ENCODE data around the gene AFDN.

AFDN gene, protein sequence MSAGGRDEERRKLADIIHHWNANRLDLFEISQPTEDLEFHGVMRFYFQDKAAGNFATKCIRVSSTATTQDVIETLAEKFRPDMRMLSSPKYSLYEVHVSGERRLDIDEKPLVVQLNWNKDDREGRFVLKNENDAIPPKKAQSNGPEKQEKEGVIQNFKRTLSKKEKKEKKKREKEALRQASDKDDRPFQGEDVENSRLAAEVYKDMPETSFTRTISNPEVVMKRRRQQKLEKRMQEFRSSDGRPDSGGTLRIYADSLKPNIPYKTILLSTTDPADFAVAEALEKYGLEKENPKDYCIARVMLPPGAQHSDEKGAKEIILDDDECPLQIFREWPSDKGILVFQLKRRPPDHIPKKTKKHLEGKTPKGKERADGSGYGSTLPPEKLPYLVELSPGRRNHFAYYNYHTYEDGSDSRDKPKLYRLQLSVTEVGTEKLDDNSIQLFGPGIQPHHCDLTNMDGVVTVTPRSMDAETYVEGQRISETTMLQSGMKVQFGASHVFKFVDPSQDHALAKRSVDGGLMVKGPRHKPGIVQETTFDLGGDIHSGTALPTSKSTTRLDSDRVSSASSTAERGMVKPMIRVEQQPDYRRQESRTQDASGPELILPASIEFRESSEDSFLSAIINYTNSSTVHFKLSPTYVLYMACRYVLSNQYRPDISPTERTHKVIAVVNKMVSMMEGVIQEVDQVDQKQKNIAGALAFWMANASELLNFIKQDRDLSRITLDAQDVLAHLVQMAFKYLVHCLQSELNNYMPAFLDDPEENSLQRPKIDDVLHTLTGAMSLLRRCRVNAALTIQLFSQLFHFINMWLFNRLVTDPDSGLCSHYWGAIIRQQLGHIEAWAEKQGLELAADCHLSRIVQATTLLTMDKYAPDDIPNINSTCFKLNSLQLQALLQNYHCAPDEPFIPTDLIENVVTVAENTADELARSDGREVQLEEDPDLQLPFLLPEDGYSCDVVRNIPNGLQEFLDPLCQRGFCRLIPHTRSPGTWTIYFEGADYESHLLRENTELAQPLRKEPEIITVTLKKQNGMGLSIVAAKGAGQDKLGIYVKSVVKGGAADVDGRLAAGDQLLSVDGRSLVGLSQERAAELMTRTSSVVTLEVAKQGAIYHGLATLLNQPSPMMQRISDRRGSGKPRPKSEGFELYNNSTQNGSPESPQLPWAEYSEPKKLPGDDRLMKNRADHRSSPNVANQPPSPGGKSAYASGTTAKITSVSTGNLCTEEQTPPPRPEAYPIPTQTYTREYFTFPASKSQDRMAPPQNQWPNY (N-terminal part only)

GRCh38 chr6:167826896-167827582, at the start of gene AFDN:
AFDN (plus strand) TSS chr6:167826911; CDS start chr6:167827133, 222 bp downstream.
- Histone ChIP-seq H3K9me3 (ENCODE audit: control insufficient read depth in 1 of 2, low read length in 2 of 2) (no peaks in the 10 kb centered on the region), H3K36me3 (ENCODE audit: control insufficient read depth in 1 of 2, insufficient read depth in 2 of 2, low read length in 2 of 2) (no peaks in the 10 kb centered on the region), H3K27ac (ENCODE audit: low read length) (peak within 1 kb of the TSS; percentile 71), H3K4me1 (ENCODE audit: control insufficient read depth in 1 of 2, insufficient read depth in 2 of 2, low read length in 2 of 2) (peaks cover 0 to 29% of the 10 kb centered on the region in 2 donors), H3K27me3 (ENCODE audit: low read depth, low read length) (peaks cover 4% of the 10 kb centered on the region), H3K4me3 (ENCODE audit: low read depth in 1 of 2, low read length in 2 of 2) (peak within 1 kb of the TSS; percentile 70 to 78)

DNA sequence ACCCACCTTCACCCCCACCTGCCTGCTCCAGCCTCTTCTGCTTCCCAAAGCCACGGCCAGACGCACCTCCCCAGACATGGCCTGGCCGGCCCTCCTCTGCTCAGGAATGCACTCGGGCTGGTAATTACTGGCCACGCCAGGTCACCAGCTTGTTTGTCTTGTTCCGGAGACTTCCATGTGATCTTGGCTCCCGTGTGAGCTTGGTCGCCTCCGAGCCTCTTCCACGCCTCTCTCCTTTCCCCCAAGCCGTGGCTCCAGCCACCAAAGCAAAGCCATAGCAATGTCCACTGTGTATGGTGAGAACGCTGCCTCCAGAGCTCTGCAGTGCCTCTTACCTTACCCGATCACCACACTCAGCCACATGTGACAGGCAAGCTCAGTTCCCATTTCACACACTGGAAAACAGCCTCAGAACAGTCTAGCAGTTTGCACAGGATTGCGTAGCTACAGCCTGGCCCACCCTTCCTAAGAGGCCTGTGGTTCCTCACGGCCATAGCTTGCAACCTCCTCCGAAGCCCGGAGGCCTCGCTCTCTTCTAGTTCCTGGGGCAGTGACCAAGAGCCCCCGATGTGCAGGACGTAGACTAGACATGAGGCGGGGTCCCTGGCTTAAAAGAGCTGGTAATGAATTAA, 48.1 kb upstream of the AFDN start:
- H3K36me3 ChIP-seq (ENCODE audit: control insufficient read depth in 1 of 2, insufficient read depth in 2 of 2, low read length in 2 of 2) = no peaks in the 10 kb centered on the region
- no peaks in the 10 kb centered on the region for H3K27me3 ChIP-seq (ENCODE audit: low read depth, low read length)
- no peak overlapping the region for H3K4me3 ChIP-seq (ENCODE audit: low read depth in 1 of 2, low read length in 2 of 2)
- no peaks in the 10 kb centered on the region for H3K4me1 ChIP-seq (ENCODE audit: control insufficient read depth in 1 of 2, insufficient read depth in 2 of 2, low read length in 2 of 2)
- no peak overlapping the region for H3K27ac ChIP-seq (ENCODE audit: low read length)
- H3K9me3 ChIP-seq (ENCODE audit: control insufficient read depth in 1 of 2, low read length in 2 of 2) = no peaks in the 10 kb centered on the region

GRCh38 chr6:167779129-167779992, 47.4 kb upstream of the AFDN start:
- no peaks in the 10 kb centered on the region for H3K4me1 ChIP-seq (ENCODE audit: control insufficient read depth in 1 of 2, insufficient read depth in 2 of 2, low read length in 2 of 2)
- H3K4me3 ChIP-seq (ENCODE audit: low read depth in 1 of 2, low read length in 2 of 2) = no peak overlapping the region
- H3K36me3 ChIP-seq (ENCODE audit: control insufficient read depth in 1 of 2, insufficient read depth in 2 of 2, low read length in 2 of 2) = no peaks in the 10 kb centered on the region
- no peak overlapping the region for H3K27ac ChIP-seq (ENCODE audit: low read length)
- H3K9me3 ChIP-seq (ENCODE audit: control insufficient read depth in 1 of 2, low read length in 2 of 2) = no peaks in the 10 kb centered on the region
- H3K27me3 ChIP-seq (ENCODE audit: low read depth, low read length) = no peaks in the 10 kb centered on the region

DNA sequence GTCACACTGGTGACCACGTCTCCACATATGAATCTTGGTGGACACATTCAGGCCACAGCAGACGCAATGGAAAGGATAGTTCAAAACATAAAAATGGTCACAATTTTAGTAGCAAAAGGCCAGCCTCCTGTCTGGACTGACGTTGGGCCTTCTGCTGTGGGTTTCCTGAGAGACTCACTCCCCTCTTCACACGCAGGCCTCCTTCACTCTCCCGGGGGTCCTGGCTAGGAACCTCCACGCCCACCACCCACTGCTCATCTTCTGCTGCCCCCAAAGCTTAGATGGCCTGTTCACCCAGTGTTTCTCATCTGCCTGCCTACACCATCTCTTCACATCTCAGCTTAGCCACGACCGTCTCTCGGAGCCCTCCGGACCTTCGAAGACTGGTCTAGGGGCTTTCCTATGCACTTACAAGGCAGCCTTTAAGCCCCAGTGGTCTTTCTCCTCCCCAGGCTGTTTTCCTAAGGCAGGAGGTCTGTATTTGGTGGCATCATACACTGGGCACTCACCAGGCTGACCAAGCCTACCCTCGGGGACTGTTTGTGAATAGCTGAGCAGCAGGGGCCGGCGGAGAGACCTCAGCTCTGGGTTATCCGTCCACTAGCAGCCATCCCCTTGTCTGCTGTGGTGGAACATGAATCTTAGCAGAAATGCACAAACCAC, 46.6 kb upstream of the AFDN start:
- no peak overlapping the region for H3K27ac ChIP-seq (ENCODE audit: low read length)
- no peak overlapping the region for H3K4me3 ChIP-seq (ENCODE audit: low read depth in 1 of 2, low read length in 2 of 2)
- no peaks in the 10 kb centered on the region for H3K27me3 ChIP-seq (ENCODE audit: low read depth, low read length)
- H3K4me1 ChIP-seq (ENCODE audit: control insufficient read depth in 1 of 2, insufficient read depth in 2 of 2, low read length in 2 of 2) = no peaks in the 10 kb centered on the region
- H3K9me3 ChIP-seq (ENCODE audit: control insufficient read depth in 1 of 2, low read length in 2 of 2) = no peaks in the 10 kb centered on the region
- H3K36me3 ChIP-seq (ENCODE audit: control insufficient read depth in 1 of 2, insufficient read depth in 2 of 2, low read length in 2 of 2) = no peaks in the 10 kb centered on the region

GRCh38 chr6:167781066-167781767, 45.5 kb upstream of the AFDN start:
- Histone ChIP-seq H3K27me3 (ENCODE audit: low read depth, low read length) (no peaks in the 10 kb centered on the region), H3K9me3 (ENCODE audit: control insufficient read depth in 1 of 2, low read length in 2 of 2) (no peaks in the 10 kb centered on the region), H3K4me3 (ENCODE audit: low read depth in 1 of 2, low read length in 2 of 2) (no peak overlapping the region), H3K27ac (ENCODE audit: low read length) (no peak overlapping the region), H3K4me1 (ENCODE audit: control insufficient read depth in 1 of 2, insufficient read depth in 2 of 2, low read length in 2 of 2) (no peaks in the 10 kb centered on the region), H3K36me3 (ENCODE audit: control insufficient read depth in 1 of 2, insufficient read depth in 2 of 2, low read length in 2 of 2) (no peaks in the 10 kb centered on the region)

GRCh38 chr6:167781868-167782267, 44.8 kb upstream of the AFDN start:
- no peak overlapping the region for H3K27ac ChIP-seq (ENCODE audit: low read length)
- no peak overlapping the region for H3K4me3 ChIP-seq (ENCODE audit: low read depth in 1 of 2, low read length in 2 of 2)
- no peaks in the 10 kb centered on the region for H3K36me3 ChIP-seq (ENCODE audit: control insufficient read depth in 1 of 2, insufficient read depth in 2 of 2, low read length in 2 of 2)
- H3K9me3 ChIP-seq (ENCODE audit: control insufficient read depth in 1 of 2, low read length in 2 of 2) = no peaks in the 10 kb centered on the region
- H3K4me1 ChIP-seq (ENCODE audit: control insufficient read depth in 1 of 2, insufficient read depth in 2 of 2, low read length in 2 of 2) = no peaks in the 10 kb centered on the region
- H3K27me3 ChIP-seq (ENCODE audit: low read depth, low read length) = no peaks in the 10 kb centered on the region

DNA sequence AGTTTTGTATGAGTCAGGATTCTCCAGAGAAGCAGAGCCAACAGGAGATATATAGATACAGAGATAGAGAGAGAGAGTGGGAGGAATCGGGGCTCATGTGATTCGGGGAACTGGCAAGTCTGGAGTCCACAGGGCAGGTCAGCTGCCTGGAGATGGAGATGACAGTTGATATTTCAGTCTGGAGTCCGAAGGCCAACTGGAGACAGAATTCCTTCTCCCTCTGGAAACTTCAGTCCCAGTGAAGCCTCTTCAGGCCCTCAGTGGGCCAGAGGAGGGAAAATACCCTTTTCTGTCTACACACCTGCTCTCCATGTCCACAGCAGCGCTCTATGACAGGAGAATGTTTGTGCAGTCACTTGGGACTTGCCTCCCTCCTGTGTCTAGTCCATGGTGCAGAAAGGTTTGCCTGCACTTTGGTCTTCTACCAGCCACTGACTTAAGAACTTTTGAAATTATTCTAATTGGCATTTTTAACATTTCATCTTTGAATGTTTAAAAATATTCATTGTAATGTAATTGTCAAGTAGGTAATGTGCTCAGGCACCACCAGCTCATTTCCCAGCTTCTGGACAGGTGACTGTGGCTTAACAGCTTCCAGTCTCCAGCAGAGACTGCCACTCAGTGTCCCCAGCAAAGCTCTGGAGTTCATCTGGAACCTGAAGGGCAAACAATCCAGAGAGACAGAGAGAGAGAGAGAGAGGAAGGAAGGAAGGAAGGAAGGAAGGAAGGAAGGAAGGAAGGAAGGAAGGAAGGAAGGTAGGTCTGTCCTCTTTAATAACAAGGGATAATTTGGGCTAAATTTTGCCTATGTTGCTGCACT, 43.8 kb upstream of the AFDN start:
- no peaks in the 10 kb centered on the region for H3K9me3 ChIP-seq (ENCODE audit: control insufficient read depth in 1 of 2, low read length in 2 of 2)
- no peaks in the 10 kb centered on the region for H3K36me3 ChIP-seq (ENCODE audit: control insufficient read depth in 1 of 2, insufficient read depth in 2 of 2, low read length in 2 of 2)
- H3K27ac ChIP-seq (ENCODE audit: low read length) = no peak overlapping the region
- H3K27me3 ChIP-seq (ENCODE audit: low read depth, low read length) = no peaks in the 10 kb centered on the region
- no peaks in the 10 kb centered on the region for H3K4me1 ChIP-seq (ENCODE audit: control insufficient read depth in 1 of 2, insufficient read depth in 2 of 2, low read length in 2 of 2)
- H3K4me3 ChIP-seq (ENCODE audit: low read depth in 1 of 2, low read length in 2 of 2) = no peak overlapping the region

DNA sequence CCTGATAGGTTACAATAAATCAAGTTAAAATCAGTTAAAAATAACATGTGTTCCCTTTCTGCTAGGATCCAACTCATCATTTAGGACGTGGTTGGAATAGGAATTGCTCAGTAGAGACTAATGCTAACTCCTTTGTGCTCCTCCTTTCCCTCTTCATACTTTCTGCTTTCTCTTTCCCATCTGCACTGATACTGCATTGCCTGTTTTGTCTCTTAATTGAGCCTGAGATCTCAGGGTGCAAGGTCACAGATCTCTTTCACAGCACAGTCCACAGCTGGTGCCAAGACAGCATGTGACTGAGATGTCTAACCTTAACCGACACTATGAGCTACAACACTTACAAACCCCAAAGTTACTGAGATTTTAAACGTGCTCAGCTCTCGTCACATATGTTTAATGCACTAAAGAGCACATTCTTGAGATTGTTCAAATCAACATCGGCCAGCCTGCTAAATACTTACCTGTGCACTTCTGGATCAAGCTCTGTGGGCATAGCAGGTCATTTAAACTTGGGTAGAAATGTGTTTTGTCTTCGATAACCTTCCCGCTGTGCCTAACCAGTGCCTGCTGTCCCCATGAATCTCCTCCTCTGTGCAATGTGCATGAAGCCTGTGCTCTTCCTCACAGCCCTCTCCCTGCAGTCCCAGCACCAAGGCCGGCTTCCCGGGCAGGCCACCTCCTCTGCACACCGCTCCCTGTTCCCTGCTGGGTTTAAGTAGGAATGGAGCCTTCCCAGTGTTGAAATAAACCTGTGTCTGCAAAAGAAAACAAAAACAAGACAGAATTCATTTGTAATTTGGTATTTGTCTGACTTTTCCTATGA, 39.6 kb upstream of the AFDN start:
- Histone ChIP-seq H3K4me1 (ENCODE audit: control insufficient read depth in 1 of 2, insufficient read depth in 2 of 2, low read length in 2 of 2) (no peaks in the 10 kb centered on the region), H3K27me3 (ENCODE audit: low read depth, low read length) (no peaks in the 10 kb centered on the region), H3K9me3 (ENCODE audit: control insufficient read depth in 1 of 2, low read length in 2 of 2) (no peaks in the 10 kb centered on the region), H3K4me3 (ENCODE audit: low read depth in 1 of 2, low read length in 2 of 2) (no peak overlapping the region), H3K36me3 (ENCODE audit: control insufficient read depth in 1 of 2, insufficient read depth in 2 of 2, low read length in 2 of 2) (no peaks in the 10 kb centered on the region), H3K27ac (ENCODE audit: low read length) (no peak overlapping the region)

Data from muscle layer of duodenum (tissue), 2 donors.